A673 (cell line): ENCODE measurements around the gene PLA2G4A. TPM values are rescaled to one million over a fixed set of nuclear protein-coding genes. Genes with fewer than 3 reads are reported as not detected.

Source experiments
- BruUV-seq: library from RNA; stranded (reverse); fragments of 400-500 nt; replicated peaks from 2 replicates; lab custom pipeline; 2021; lab: Mats Ljungman, UMichigan
- CTCF ChIA-PET: fragments of 300-600 bp; sonication (Branson Sonifier 250); formaldehyde crosslinking; loops from one replicate; lab custom pipeline; 2022; ENCODE audit warnings: antibody characterized with exemption; lab: Charles Lee
- POLR2A ChIA-PET: fragments of 300-600 bp; sonication (Branson Sonifier 250); formaldehyde crosslinking; loops from one replicate; lab custom pipeline; 2022; ENCODE audit warnings: antibody characterized with exemption; ENCODE audit not compliant: low non-redundant PET; lab: Charles Lee
- DNase-seq: peaks from one replicate; pipeline ENCODE4 v3.0.0-alpha.2; 2015; ENCODE audit warnings: low spot score
- H3K27ac ChIP-seq: fragments of 200-600 bp; sonication (generic); 2 replicates; pipeline ENCODE4 v1.5.1; 2016; ENCODE audit warnings: mixed run types, low read depth, mild to moderate bottlenecking, mixed read lengths, antibody characterized with exemption, low read length; ENCODE audit not compliant: poor library complexity, severe bottlenecking
- H3K27me3 ChIP-seq: fragments of 200-600 bp; sonication (generic); replicated peaks from 2 replicates; pipeline ENCODE4 v1.6.1; 2017; ENCODE audit warnings: mixed run types, low read depth, mild to moderate bottlenecking, mixed read lengths, antibody characterized with exemption, low read length; ENCODE audit not compliant: insufficient read depth, poor library complexity
- H3K36me3 ChIP-seq: fragments of 200-600 bp; sonication (generic); 2 replicates; pipeline ENCODE4 v1.6.1; 2016; ENCODE audit warnings: mixed run types, mild to moderate bottlenecking, mixed read lengths, antibody characterized with exemption, low read length; ENCODE audit not compliant: insufficient read depth, poor library complexity, severe bottlenecking
- H3K4me1 ChIP-seq: fragments of 200-600 bp; sonication (generic); 2 replicates; pipeline ENCODE4 v1.6.1; 2017; ENCODE audit warnings: mixed run types, mild to moderate bottlenecking, mixed read lengths, antibody characterized with exemption, low read length; ENCODE audit not compliant: insufficient read depth, poor library complexity, severe bottlenecking
- H3K4me3 ChIP-seq: fragments of 200-600 bp; sonication (generic); 2 replicates; pipeline ENCODE4 v1.5.1; 2016; ENCODE audit warnings: low read depth, mixed run types, mild to moderate bottlenecking, mixed read lengths, low read length; ENCODE audit not compliant: poor library complexity, severe bottlenecking
- H3K9me3 ChIP-seq: fragments of 200-600 bp; sonication (generic); 2 replicates; pipeline ENCODE4 v1.6.1; 2016; ENCODE audit warnings: mixed run types, low read depth, mild to moderate bottlenecking, mixed read lengths, antibody characterized with exemption, low read length; ENCODE audit not compliant: poor library complexity, severe bottlenecking
- CTCF ChIP-seq: fragments of 300-800, 200-600 bp; sonication (generic); conservative IDR thresholded peaks from 2 replicates; pipeline ENCODE4 v1.5.1; 2017; ENCODE audit warnings: low read depth, mild to moderate bottlenecking, antibody characterized with exemption, low read length, moderate library complexity, mixed read lengths
- EZH2 ChIP-seq: fragments of 200-600 bp; sonication (generic); IDR thresholded peaks from 2 replicates; pipeline ENCODE4 v1.6.1; 2017; ENCODE audit warnings: borderline replicate concordance, low read depth, mild to moderate bottlenecking, mixed read lengths, antibody characterized with exemption, low read length; ENCODE audit not compliant: poor library complexity, severe bottlenecking
- intact Hi-C: fragments of 100-400 bp; cut with micrococcal nuclease; formaldehyde crosslinking; loops from one replicate; pipeline ENCODE4 v1.10.0; 2022; ENCODE audit not compliant: unreplicated experiment
- total RNA-seq: library from RNA; stranded (reverse); gene quantifications from 2 replicates; pipeline ENCODE4 v1.2.3, GENCODE V29; 2021

The PLA2G4A gene
- total RNA-seq, 1 experiment from 2014 or later = 34.4 TPM

GRCh38 chr1:186980400-186980799 lies 151.7 kb downstream of the PLA2G4A start:
- ChIA-PET CTCF (no interaction called here), POLR2A (no interaction called here)
- TF ChIP-seq EZH2 = no peak
- no peak for TF ChIP-seq CTCF
- Histone ChIP-seq H3K4me3 (no peak overlapping the region), H3K27ac (no peak overlapping the region), H3K27me3 (no peaks in the 10 kb centered on the region), H3K9me3 (no peaks in the 10 kb centered on the region), H3K36me3 (no peaks in the 10 kb centered on the region), H3K4me1 (peaks cover 27% of the 10 kb centered on the region)
- BruUV-seq = no TSS peak
- intact Hi-C loops = no loop called here
- peak; percentile 35 for DNase-seq

GRCh38 chr1:186982116-186982515 lies 153.4 kb downstream of the PLA2G4A start:
- CTCF ChIA-PET = no interaction called here
- POLR2A ChIA-PET = interaction anchor here (0.5 to 0.7 kb wide), 2 partner anchors 328 to 677 kb away, joined by 3 to 4 read pairs; no protein-coding TSS in a partner anchor

GRCh38 chr1:186983327-186983726 lies 154.6 kb downstream of the PLA2G4A start:
- DNase-seq = no peak
- Histone ChIP-seq H3K27ac (no peak overlapping the region), H3K36me3 (no peaks in the 10 kb centered on the region), H3K4me1 (peaks cover 4% of the 10 kb centered on the region), H3K9me3 (no peaks in the 10 kb centered on the region), H3K27me3 (no peaks in the 10 kb centered on the region), H3K4me3 (no peak overlapping the region)
- ChIA-PET POLR2A (no interaction called here), CTCF (no interaction called here)
- intact Hi-C loops = no loop called here
- BruUV-seq = no TSS peak
- TF ChIP-seq EZH2 (no peak), CTCF (no peak)

More at GRCh38 chr1:186982116-186982515, 153.4 kb downstream of the PLA2G4A start:
- H3K4me3 ChIP-seq = no peak overlapping the region
- H3K4me1 ChIP-seq = peaks cover 10% of the 10 kb centered on the region
- no peaks in the 10 kb centered on the region for H3K9me3 ChIP-seq
- H3K27me3 ChIP-seq = no peaks in the 10 kb centered on the region
- TF ChIP-seq CTCF = no peak
- TF ChIP-seq EZH2 = no peak
- no peaks in the 10 kb centered on the region for H3K36me3 ChIP-seq
- H3K27ac ChIP-seq = no peak overlapping the region
- intact Hi-C loops = no loop called here
- DNase-seq = no peak
- BruUV-seq = no TSS peak
